H9 (cell line): Measurements from ENCODE around the gene VWA5A. TPM values are rescaled to one million over a fixed set of nuclear protein-coding genes. Genes with fewer than 3 reads are reported as not detected.

Experiments
- DNase-seq: peaks from one replicate; pipeline ENCODE4 v3.0.0-alpha.2; 2017
- H2AFZ ChIP-seq: one replicate; pipeline ENCODE4 v1.6.1; 2013; ENCODE audit warnings: mild to moderate bottlenecking, low read length, control low read depth, moderate library complexity
- H2AK5ac ChIP-seq: 2 replicates; pipeline ENCODE4 v1.6.1; 2013; ENCODE audit warnings: low read length, control low read depth, mixed read lengths; ENCODE audit not compliant: insufficient read length
- H2BK120ac ChIP-seq: one replicate; pipeline ENCODE4 v1.6.1; 2013; ENCODE audit warnings: low read depth, mild to moderate bottlenecking, low read length, control low read depth, inconsistent platforms; ENCODE audit not compliant: poor library complexity, severe bottlenecking
- H2BK12ac ChIP-seq: 2 replicates; pipeline ENCODE4 v1.6.1; 2013; ENCODE audit warnings: low read length, control low read depth, mixed read lengths, low read depth; ENCODE audit not compliant: insufficient read length
- H2BK15ac ChIP-seq: 2 replicates; pipeline ENCODE4 v1.6.1; 2013; ENCODE audit warnings: low read depth, low read length, control low read depth
- H2BK20ac ChIP-seq: one replicate; pipeline ENCODE4 v1.6.1; 2013; ENCODE audit warnings: low read depth, mild to moderate bottlenecking, low read length, control low read depth, inconsistent platforms; ENCODE audit not compliant: poor library complexity, severe bottlenecking
- H2BK5ac ChIP-seq: 2 replicates; pipeline ENCODE4 v1.6.1; 2013; ENCODE audit warnings: low read length, control low read depth, mixed read lengths; ENCODE audit not compliant: insufficient read length
- H3K14ac ChIP-seq: 2 replicates; pipeline ENCODE4 v1.6.1; 2013; ENCODE audit warnings: low read length, control low read depth; ENCODE audit not compliant: insufficient read depth
- H3K18ac ChIP-seq: 2 replicates; pipeline ENCODE4 v1.6.1; 2013; ENCODE audit warnings: low read depth, mild to moderate bottlenecking, mixed read lengths, low read length, control low read depth; ENCODE audit not compliant: insufficient read length
- H3K23ac ChIP-seq: 2 replicates; pipeline ENCODE4 v1.6.1; 2013; ENCODE audit warnings: low read length, control low read depth, mixed read lengths, low read depth; ENCODE audit not compliant: insufficient read length
- H3K23me2 ChIP-seq: 2 replicates; pipeline ENCODE4 v1.6.1; 2013; ENCODE audit warnings: low read depth, mild to moderate bottlenecking, mixed read lengths, low read length, control low read depth; ENCODE audit not compliant: insufficient read length, poor library complexity, severe bottlenecking
- H3K27ac ChIP-seq: 2 replicates; pipeline ENCODE4 v1.5.1; 2013; ENCODE audit warnings: low read length, control low read depth, mixed read lengths, low read depth; ENCODE audit not compliant: insufficient read length
- H3K27me3 ChIP-seq: 2 replicates; pipeline ENCODE4 v1.6.1; 2013; ENCODE audit warnings: low read length, control low read depth, inconsistent platforms; ENCODE audit not compliant: insufficient read depth
- H3K4ac ChIP-seq: 2 replicates; pipeline ENCODE4 v1.6.1; 2013; ENCODE audit warnings: low read depth, mild to moderate bottlenecking, control low read depth, inconsistent platforms, low read length, moderate library complexity
- H3K4me1 ChIP-seq: 2 replicates; pipeline ENCODE4 v1.6.1; 2013; ENCODE audit warnings: low read length, control low read depth, inconsistent platforms; ENCODE audit not compliant: insufficient read depth
- H3K4me2 ChIP-seq: 2 replicates; pipeline ENCODE4 v1.6.1; 2013; ENCODE audit warnings: low read length, control low read depth, mixed read lengths; ENCODE audit not compliant: insufficient read length, insufficient read depth
- H3K56ac ChIP-seq: 2 replicates; pipeline ENCODE4 v1.6.1; 2013; ENCODE audit warnings: low read depth, mild to moderate bottlenecking, mixed read lengths, low read length, control low read depth; ENCODE audit not compliant: insufficient read length
- H3K79me1 ChIP-seq: 2 replicates; pipeline ENCODE4 v1.6.1; 2013; ENCODE audit warnings: low read depth, mild to moderate bottlenecking, moderate library complexity, low read length, control low read depth, inconsistent platforms; ENCODE audit not compliant: insufficient read depth, poor library complexity, severe bottlenecking
- H3K79me2 ChIP-seq: 2 replicates; pipeline ENCODE4 v1.6.1; 2013; ENCODE audit warnings: low read length, control low read depth, inconsistent platforms; ENCODE audit not compliant: insufficient read depth
- H3K9ac ChIP-seq: 2 replicates; pipeline ENCODE4 v1.6.1; 2013; ENCODE audit warnings: low read length, control low read depth, mixed read lengths; ENCODE audit not compliant: insufficient read length; ENCODE audit errors: extremely low read depth
- H3K9me3 ChIP-seq: one replicate; pipeline ENCODE4 v1.6.1; 2013; ENCODE audit warnings: low read depth, low read length, inconsistent platforms; ENCODE audit not compliant: control insufficient read depth
- H3T11ph ChIP-seq: one replicate; pipeline ENCODE4 v1.6.1; 2013; ENCODE audit warnings: mild to moderate bottlenecking, low read length, control low read depth, inconsistent platforms
- H4K20me1 ChIP-seq: one replicate; pipeline ENCODE4 v1.6.1; 2013; ENCODE audit not compliant: control insufficient read depth, insufficient read length, insufficient read depth
- H4K5ac ChIP-seq: 2 replicates; pipeline ENCODE4 v1.6.1; 2013; ENCODE audit warnings: low read depth, mild to moderate bottlenecking, mixed read lengths, low read length, control low read depth; ENCODE audit not compliant: insufficient read length
- H4K8ac ChIP-seq: replicated peaks from 2 replicates; pipeline ENCODE4 v1.6.1; 2013; ENCODE audit warnings: low read length, control low read depth, mixed read lengths, low read depth; ENCODE audit not compliant: insufficient read length
- H4K91ac ChIP-seq: 2 replicates; pipeline ENCODE4 v1.6.1; 2013; ENCODE audit warnings: low read depth, mild to moderate bottlenecking, moderate library complexity, mixed read lengths, low read length, control low read depth; ENCODE audit not compliant: insufficient read length
- H3K27ac Mint-ChIP-seq, 3 experiments: 2 replicates in 2 of 3; 3 replicates in 1 of 3; pipeline ENCODE4 v1.8.0; 2020 to 2021; ENCODE audit warnings: mixed read lengths in 3 of 3, mild to moderate bottlenecking in 1 of 3, moderate library complexity in 1 of 3
- H3K27me3 Mint-ChIP-seq: 2 replicates; pipeline ENCODE4 v1.8.0; 2021; ENCODE audit warnings: low read depth, mild to moderate bottlenecking, moderate library complexity, mixed read lengths
- H3K36me3 Mint-ChIP-seq, 3 experiments: 2 replicates in 2 of 3; 3 replicates in 1 of 3; pipeline ENCODE4 v1.8.0; 2020 to 2021; ENCODE audit warnings: low read depth in 3 of 3, mixed read lengths in 3 of 3; ENCODE audit not compliant: insufficient read depth in 1 of 3
- H3K4me1 Mint-ChIP-seq, 2 experiments: 2 replicates each; pipeline ENCODE4 v1.8.0; 2020; ENCODE audit warnings: mixed read lengths in 2 of 2
- H3K4me3 Mint-ChIP-seq, 2 experiments: 2 replicates in 1 of 2; 3 replicates in 1 of 2; pipeline ENCODE4 v1.8.0; 2020 to 2021; ENCODE audit warnings: mild to moderate bottlenecking in 2 of 2, mixed read lengths in 2 of 2, moderate library complexity in 1 of 2
- H3K9me3 Mint-ChIP-seq, 2 experiments: 2 replicates in 1 of 2; 3 replicates in 1 of 2; pipeline ENCODE4 v1.8.0; 2020; ENCODE audit warnings: mild to moderate bottlenecking in 2 of 2, mixed read lengths in 2 of 2, moderate library complexity in 1 of 2
- WGBS: extraction: QIAGEN DNeasy Blood & Tissue Kit; methylation state at CpG from one replicate; pipeline ENCODE4 v1.1.7; 2013; ENCODE audit warnings: missing lambda C conversion rate, low lambda C conversion rate, mixed read lengths; ENCODE audit not compliant: insufficient read length; ENCODE audit errors: extremely low coverage; 5-methylcytosine and 5-hydroxymethylcytosine counted together
- total RNA-seq: library from RNA; stranded (reverse); gene quantifications from 2 replicates; pipeline ENCODE4 v1.2.1, GENCODE V29; 2021
- TF ChIP-seq, protein P1 (sequence below): fragments of 200-600 bp; sonication (generic); conservative IDR thresholded peaks from 3 replicates; pipeline ENCODE4 v1.8.0; 2021; ENCODE audit warnings: antibody characterized with exemption, mild to moderate bottlenecking

Gene VWA5A
- total RNA-seq, 1 experiment from 2014 or later, result 15.6 TPM

DNA sequence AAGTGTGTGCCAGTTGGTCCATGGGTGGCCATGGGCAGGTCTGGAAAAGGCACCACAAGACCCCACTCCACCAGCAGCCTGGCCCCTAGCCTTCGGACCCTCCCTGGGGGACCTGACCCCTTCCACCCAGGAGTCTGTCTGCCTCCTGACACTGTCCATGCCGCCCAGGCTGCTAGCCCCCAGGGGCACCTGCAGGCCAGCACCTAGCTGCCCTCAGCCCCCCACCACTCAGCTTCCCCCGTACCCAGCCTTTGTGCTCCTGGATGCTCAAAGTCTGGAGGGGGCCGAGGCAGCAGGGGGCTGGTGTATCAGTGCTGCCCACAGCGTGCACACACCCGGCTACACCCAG lies 39.8 kb upstream of the VWA5A start:
- H3K4me1 ChIP-seq, result no peaks in the 10 kb centered on the region; the same call in 1 of the 2 replicates
- no peak for DNase-seq

More for the DNA sequence above, 39.8 kb upstream of the VWA5A start:
- H4K20me1 ChIP-seq, result no peaks in the 10 kb centered on the region
- H3K56ac ChIP-seq, result no peak overlapping the region
- H4K91ac ChIP-seq, result no peak overlapping the region
- H3K79me1 ChIP-seq, result no peaks in the 10 kb centered on the region
- no peak overlapping the region for H3K4ac ChIP-seq
- Mint-ChIP-seq H3K27me3 (no peaks in the 10 kb centered on the region), H3K9me3 (no peaks in the 10 kb centered on the region), H3K4me1 (peaks cover 2 to 6% of the 10 kb centered on the region in 2 experiments; a peak in 2 of 4 replicates), H3K27ac (no peak overlapping the region), H3K4me3 (no peak overlapping the region), H3K36me3 (no peaks in the 10 kb centered on the region)
- no CpG with 5 or more reads among the region's 6 CpGs for WGBS
- no peak overlapping the region for H2BK5ac ChIP-seq
- H4K8ac ChIP-seq, result no peak overlapping the region
- no peak overlapping the region for H2BK120ac ChIP-seq
- H2AFZ ChIP-seq, result no peak overlapping the region
- no peak overlapping the region for H4K5ac ChIP-seq
- no peak overlapping the region for H2AK5ac ChIP-seq
- no peaks in the 10 kb centered on the region for H3K27me3 ChIP-seq
- no peaks in the 10 kb centered on the region for H3K9me3 ChIP-seq
- H3K4me2 ChIP-seq, result no peak overlapping the region
- H3K23ac ChIP-seq, result no peak overlapping the region
- no peak overlapping the region for H3K9ac ChIP-seq
- H2BK15ac ChIP-seq, result no peak overlapping the region
- no peak overlapping the region for H3K18ac ChIP-seq
- no peak overlapping the region for H2BK12ac ChIP-seq
- TF ChIP-seq, protein P1, sequence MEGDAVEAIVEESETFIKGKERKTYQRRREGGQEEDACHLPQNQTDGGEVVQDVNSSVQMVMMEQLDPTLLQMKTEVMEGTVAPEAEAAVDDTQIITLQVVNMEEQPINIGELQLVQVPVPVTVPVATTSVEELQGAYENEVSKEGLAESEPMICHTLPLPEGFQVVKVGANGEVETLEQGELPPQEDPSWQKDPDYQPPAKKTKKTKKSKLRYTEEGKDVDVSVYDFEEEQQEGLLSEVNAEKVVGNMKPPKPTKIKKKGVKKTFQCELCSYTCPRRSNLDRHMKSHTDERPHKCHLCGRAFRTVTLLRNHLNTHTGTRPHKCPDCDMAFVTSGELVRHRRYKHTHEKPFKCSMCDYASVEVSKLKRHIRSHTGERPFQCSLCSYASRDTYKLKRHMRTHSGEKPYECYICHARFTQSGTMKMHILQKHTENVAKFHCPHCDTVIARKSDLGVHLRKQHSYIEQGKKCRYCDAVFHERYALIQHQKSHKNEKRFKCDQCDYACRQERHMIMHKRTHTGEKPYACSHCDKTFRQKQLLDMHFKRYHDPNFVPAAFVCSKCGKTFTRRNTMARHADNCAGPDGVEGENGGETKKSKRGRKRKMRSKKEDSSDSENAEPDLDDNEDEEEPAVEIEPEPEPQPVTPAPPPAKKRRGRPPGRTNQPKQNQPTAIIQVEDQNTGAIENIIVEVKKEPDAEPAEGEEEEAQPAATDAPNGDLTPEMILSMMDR, result no peak
- no peak overlapping the region for H3K27ac ChIP-seq
- no peaks in the 10 kb centered on the region for H3K79me2 ChIP-seq
- H3T11ph ChIP-seq, result no peak overlapping the region
- H2BK20ac ChIP-seq, result no peak overlapping the region
- no peaks in the 10 kb centered on the region for H3K23me2 ChIP-seq
- H3K14ac ChIP-seq, result no peak overlapping the region
